DND-41 (cell line): Measurements from ENCODE around the gene OR2F2.

Experiments
- EZH2 ChIP-seq: IDR thresholded peaks from 3 replicates; pipeline ENCODE4 v1.6.1; 2012; ENCODE audit warnings: borderline replicate concordance, low read depth, mild to moderate bottlenecking, moderate library complexity, low read length, inconsistent platforms; ENCODE audit not compliant: severe bottlenecking
- TF ChIP-seq, protein P1 (sequence below): IDR thresholded peaks from 2 replicates; pipeline ENCODE4 v1.5.1; 2012; ENCODE audit warnings: borderline replicate concordance, low read length, moderate library complexity, mild to moderate bottlenecking; ENCODE audit not compliant: poor library complexity, severe bottlenecking; ENCODE audit errors: extremely low read depth

DNA sequence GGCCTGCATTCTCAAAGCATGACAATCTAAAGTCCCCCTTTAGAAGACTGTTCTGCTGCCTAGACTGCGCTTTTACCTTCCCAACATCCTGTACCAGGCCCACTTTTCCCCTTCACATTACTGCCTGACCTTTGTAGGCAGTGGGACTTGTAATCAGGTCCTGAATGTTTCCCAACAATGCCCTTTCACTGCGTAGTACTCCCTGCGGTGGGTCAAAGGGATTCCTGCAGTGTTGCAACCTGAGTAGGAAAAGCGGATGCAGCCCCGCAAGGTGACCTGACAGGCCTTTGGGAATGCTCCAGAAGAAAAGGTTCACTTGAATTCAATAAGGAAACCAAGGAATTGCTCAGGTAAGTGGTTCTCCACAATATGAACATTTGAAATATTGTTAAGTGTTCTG lies 28.1 kb upstream of the OR2F2 start:
- TF ChIP-seq, protein P1, sequence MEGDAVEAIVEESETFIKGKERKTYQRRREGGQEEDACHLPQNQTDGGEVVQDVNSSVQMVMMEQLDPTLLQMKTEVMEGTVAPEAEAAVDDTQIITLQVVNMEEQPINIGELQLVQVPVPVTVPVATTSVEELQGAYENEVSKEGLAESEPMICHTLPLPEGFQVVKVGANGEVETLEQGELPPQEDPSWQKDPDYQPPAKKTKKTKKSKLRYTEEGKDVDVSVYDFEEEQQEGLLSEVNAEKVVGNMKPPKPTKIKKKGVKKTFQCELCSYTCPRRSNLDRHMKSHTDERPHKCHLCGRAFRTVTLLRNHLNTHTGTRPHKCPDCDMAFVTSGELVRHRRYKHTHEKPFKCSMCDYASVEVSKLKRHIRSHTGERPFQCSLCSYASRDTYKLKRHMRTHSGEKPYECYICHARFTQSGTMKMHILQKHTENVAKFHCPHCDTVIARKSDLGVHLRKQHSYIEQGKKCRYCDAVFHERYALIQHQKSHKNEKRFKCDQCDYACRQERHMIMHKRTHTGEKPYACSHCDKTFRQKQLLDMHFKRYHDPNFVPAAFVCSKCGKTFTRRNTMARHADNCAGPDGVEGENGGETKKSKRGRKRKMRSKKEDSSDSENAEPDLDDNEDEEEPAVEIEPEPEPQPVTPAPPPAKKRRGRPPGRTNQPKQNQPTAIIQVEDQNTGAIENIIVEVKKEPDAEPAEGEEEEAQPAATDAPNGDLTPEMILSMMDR: no peak
- no peak for TF ChIP-seq EZH2
